CD4-positive, alpha-beta T cell treated with Interleukin-4 for 1 hour (primary cell): ENCODE results near the gene SLC26A2.

Experiments used
- DNase-seq, 2 donors: peaks; one replicate each; pipeline ENCODE4 v3.0.0-alpha.2; 2020 to 2022

Gene SLC26A2

GRCh38 chr5:149962601-149963300 lies 2.2 kb downstream of the SLC26A2 start:
- no peak for DNase-seq

GRCh38 chr5:149963729-149964128 lies 3.2 kb downstream of the SLC26A2 start:
- DNase-seq = no peak

GRCh38 chr5:149966946-149967345 lies 6.4 kb downstream of the SLC26A2 start:
- no peak for DNase-seq

- no peak for DNase-seq
Observed at GRCh38 chr5:149969181-149969930, 8.8 kb downstream of the SLC26A2 start.

- DNase-seq = no peak
Observed at GRCh38 chr5:149975409-149975808, 14.9 kb downstream of the SLC26A2 start.

GRCh38 chr5:149979896-149980295 lies 19.3 kb downstream of the SLC26A2 start:
- DNase-seq = no peak

- DNase-seq = no peak
Observed at GRCh38 chr5:149981206-149981605, 20.6 kb downstream of the SLC26A2 start.

- DNase-seq = no peak
Observed at GRCh38 chr5:149982505-149982904, 21.9 kb downstream of the SLC26A2 start.

GRCh38 chr5:149988126-149988525 lies 27.6 kb downstream of the SLC26A2 start:
- DNase-seq = no peak

- DNase-seq = peak; percentile 71 to 75
Observed at GRCh38 chr5:149990518-149991376, 30.2 kb downstream of the SLC26A2 start.

- no peak for DNase-seq
Observed at GRCh38 chr5:149993471-149993870, 32.9 kb downstream of the SLC26A2 start.

GRCh38 chr5:149995385-149996204 lies 35.0 kb downstream of the SLC26A2 start:
- no peak for DNase-seq

- DNase-seq = no peak
Observed at GRCh38 chr5:149996205-149996890, 35.8 kb downstream of the SLC26A2 start.

GRCh38 chr5:149998281-149998680 lies 37.7 kb downstream of the SLC26A2 start:
- DNase-seq = no peak

GRCh38 chr5:149999359-149999758 lies 38.8 kb downstream of the SLC26A2 start:
- no peak for DNase-seq

GRCh38 chr5:149999866-150000255 lies 39.3 kb downstream of the SLC26A2 start:
- no peak for DNase-seq

- peak; percentile 90 to 93 for DNase-seq
Observed at GRCh38 chr5:150000256-150000989, 39.9 kb downstream of the SLC26A2 start, which contains the start of the genes HMGXB3 and TIGD6. Gene HMGXB3, plus strand, starts transcription at chr5:150000739. Its CDS starts 4,114 bp downstream, at chr5:150004853. Gene TIGD6, minus strand, starts transcription at chr5:150000654. Its CDS starts 4,306 bp downstream, at chr5:149996348.

- peak; percentile 25 to 33 for DNase-seq
Observed at GRCh38 chr5:150000990-150001659, 40.6 kb downstream of the SLC26A2 start.

- peak; percentile 76 to 78 for DNase-seq
Observed at GRCh38 chr5:150001660-150002486, 41.3 kb downstream of the SLC26A2 start.
